ENCODE data around the gene AGMAT. TPM values are rescaled to one million over a fixed set of nuclear protein-coding genes. Genes with fewer than 3 reads are reported as not detected.

The AGMAT gene
- total and polyA plus RNA-seq, 9 of the 15 experiments (the other 6 are each of a cell fraction or from before 2014, with no cell fraction given) = not detected

DNA sequence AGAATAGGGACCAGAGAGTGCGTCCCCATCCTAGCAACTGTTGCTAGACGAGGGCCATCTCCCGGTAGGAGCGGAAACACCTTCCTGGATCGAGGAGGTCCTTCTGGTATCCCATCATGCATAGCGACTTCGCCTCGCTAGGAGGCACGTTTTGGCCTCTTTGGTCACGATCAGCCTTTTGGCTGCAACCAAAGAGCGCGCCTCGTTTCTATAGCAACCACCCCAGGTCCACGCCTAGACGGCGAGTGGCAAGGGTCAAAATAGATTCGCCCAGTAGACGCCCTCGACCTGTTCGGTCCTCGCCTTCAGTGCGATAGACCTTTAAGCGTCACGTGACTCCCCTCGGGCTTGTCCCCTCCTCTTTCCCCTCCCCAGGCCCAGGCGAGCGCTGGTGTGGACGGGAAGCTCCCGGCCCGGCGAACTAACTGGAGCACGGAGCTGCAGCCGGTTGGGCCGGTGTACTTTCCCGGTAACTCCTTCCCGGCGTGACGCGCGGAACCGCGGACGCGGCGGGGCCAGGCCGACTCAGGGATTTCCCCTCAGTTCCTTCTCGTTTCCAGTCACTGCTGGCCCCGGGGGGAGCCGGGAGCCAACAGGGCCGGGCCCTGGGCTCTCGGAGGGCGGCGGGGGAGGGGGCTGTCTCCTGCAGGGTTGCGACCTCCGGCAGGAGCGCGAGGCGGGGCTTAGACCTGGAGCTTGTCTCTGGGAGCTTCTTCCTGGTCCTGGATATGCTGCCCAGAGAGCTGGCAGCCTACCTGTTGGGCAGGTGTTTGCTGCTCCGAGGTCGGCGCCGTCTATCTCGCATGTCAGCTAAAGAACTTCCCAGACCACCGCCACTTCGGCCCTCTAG, 58.1 kb downstream of the AGMAT start, which contains the start of gene DNAJC16 (continued):
- peak; percentile 85 for TF ChIP-seq FOXM1 (IDR thresholded peaks at IDR 0.05; ENCODE audit: low read depth)
- TF ChIP-seq FOXM1 (CRISPR knock-in tag; IDR thresholded peaks at IDR 0.05; ENCODE audit: low read depth) = no peak
- TF ChIP-seq, protein P1, sequence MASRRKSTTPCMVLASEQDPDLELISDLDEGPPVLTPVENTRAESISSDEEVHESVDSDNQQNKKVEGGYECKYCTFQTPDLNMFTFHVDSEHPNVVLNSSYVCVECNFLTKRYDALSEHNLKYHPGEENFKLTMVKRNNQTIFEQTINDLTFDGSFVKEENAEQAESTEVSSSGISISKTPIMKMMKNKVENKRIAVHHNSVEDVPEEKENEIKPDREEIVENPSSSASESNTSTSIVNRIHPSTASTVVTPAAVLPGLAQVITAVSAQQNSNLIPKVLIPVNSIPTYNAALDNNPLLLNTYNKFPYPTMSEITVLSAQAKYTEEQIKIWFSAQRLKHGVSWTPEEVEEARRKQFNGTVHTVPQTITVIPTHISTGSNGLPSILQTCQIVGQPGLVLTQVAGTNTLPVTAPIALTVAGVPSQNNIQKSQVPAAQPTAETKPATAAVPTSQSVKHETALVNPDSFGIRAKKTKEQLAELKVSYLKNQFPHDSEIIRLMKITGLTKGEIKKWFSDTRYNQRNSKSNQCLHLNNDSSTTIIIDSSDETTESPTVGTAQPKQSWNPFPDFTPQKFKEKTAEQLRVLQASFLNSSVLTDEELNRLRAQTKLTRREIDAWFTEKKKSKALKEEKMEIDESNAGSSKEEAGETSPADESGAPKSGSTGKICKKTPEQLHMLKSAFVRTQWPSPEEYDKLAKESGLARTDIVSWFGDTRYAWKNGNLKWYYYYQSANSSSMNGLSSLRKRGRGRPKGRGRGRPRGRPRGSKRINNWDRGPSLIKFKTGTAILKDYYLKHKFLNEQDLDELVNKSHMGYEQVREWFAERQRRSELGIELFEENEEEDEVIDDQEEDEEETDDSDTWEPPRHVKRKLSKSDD (conservative IDR thresholded peaks at IDR 0.05; ENCODE audit: low read length) = no peak
- TF ChIP-seq, protein P2, sequence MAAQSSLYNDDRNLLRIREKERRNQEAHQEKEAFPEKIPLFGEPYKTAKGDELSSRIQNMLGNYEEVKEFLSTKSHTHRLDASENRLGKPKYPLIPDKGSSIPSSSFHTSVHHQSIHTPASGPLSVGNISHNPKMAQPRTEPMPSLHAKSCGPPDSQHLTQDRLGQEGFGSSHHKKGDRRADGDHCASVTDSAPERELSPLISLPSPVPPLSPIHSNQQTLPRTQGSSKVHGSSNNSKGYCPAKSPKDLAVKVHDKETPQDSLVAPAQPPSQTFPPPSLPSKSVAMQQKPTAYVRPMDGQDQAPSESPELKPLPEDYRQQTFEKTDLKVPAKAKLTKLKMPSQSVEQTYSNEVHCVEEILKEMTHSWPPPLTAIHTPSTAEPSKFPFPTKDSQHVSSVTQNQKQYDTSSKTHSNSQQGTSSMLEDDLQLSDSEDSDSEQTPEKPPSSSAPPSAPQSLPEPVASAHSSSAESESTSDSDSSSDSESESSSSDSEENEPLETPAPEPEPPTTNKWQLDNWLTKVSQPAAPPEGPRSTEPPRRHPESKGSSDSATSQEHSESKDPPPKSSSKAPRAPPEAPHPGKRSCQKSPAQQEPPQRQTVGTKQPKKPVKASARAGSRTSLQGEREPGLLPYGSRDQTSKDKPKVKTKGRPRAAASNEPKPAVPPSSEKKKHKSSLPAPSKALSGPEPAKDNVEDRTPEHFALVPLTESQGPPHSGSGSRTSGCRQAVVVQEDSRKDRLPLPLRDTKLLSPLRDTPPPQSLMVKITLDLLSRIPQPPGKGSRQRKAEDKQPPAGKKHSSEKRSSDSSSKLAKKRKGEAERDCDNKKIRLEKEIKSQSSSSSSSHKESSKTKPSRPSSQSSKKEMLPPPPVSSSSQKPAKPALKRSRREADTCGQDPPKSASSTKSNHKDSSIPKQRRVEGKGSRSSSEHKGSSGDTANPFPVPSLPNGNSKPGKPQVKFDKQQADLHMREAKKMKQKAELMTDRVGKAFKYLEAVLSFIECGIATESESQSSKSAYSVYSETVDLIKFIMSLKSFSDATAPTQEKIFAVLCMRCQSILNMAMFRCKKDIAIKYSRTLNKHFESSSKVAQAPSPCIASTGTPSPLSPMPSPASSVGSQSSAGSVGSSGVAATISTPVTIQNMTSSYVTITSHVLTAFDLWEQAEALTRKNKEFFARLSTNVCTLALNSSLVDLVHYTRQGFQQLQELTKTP (IDR thresholded peaks at IDR 0.05; ENCODE audit: low read depth in 1 of 2, partially characterized antibody in 2 of 2) = peak; percentile 68 to 77
- TF ChIP-seq NR1H2 (CRISPR knock-in tag; IDR thresholded peaks at IDR 0.05) = no peak
- no peak for TF ChIP-seq CAMTA2 (CRISPR knock-in tag; conservative IDR thresholded peaks at IDR 0.05)
- TF ChIP-seq HDAC6 (IDR thresholded peaks at IDR 0.05; ENCODE audit: low read depth, low read length) = 0 out of 2 replicates have a peak, but pooled peaks have one; percentile 10
- TF ChIP-seq SP2 (IDR thresholded peaks at IDR 0.05; ENCODE audit: extremely low read depth, low read depth, low read length, poor library complexity, severe bottlenecking) = peak; percentile 92
- peak; percentile 42; the same call in 1 of the 2 replicates for TF ChIP-seq ILF3 (IDR thresholded peaks at IDR 0.05; ENCODE audit: borderline replicate concordance)
- no peak for TF ChIP-seq PTTG1 (tag; IDR thresholded peaks at IDR 0.05; ENCODE audit: low read depth)
- no peak for TF ChIP-seq XRCC3 (IDR thresholded peaks at IDR 0.05)
- peak; percentile 68 for TF ChIP-seq NFIC (IDR thresholded peaks at IDR 0.05)
- TF ChIP-seq ZNF699 (CRISPR knock-in tag; IDR thresholded peaks at IDR 0.05; ENCODE audit: insufficient replicate concordance) = no peak
- no peak for TF ChIP-seq ADNP (tag; IDR thresholded peaks at IDR 0.05)
- no peak for TF ChIP-seq ZNF239 (CRISPR knock-in tag; IDR thresholded peaks at IDR 0.05)
- TF ChIP-seq ZFX (CRISPR knock-in tag; IDR thresholded peaks at IDR 0.05) = peak; percentile 99
- TF ChIP-seq ZNF224 (CRISPR knock-in tag; IDR thresholded peaks at IDR 0.05) = no peak
- no peak for TF ChIP-seq SMC3 (conservative IDR thresholded peaks at IDR 0.05; ENCODE audit: insufficient read depth, low read depth, low read length)
- TF ChIP-seq RBM34 (IDR thresholded peaks at IDR 0.05; ENCODE audit: borderline replicate concordance, insufficient read depth, low read length) = no peak
- peak; percentile 90 for TF ChIP-seq EP400 (IDR thresholded peaks at IDR 0.05)

All from K562 (cell line).